DMS53 treated with DMSO at 0.1 percent for 48 hours (cell line): ENCODE data around the gene PSMB2.
A peak's percentile ranks its signal among the peaks of the same experiment; 100 is the strongest.

ENCODE experiments used
- DNase-seq: peaks from one replicate; lab custom pipeline; 2025; ENCODE audit not compliant: unreplicated experiment; lab: John Stamatoyannopoulos, UW

PSMB2 gene

GRCh38 chr1:35557611-35558373, 83.5 kb downstream of the PSMB2 start, which contains the start of gene NCDN:
Gene NCDN, plus strand, starts transcription at chr1:35557799. Its CDS starts 392 bp downstream, at chr1:35558191.
- DNase-seq: peak; percentile 90

DNA sequence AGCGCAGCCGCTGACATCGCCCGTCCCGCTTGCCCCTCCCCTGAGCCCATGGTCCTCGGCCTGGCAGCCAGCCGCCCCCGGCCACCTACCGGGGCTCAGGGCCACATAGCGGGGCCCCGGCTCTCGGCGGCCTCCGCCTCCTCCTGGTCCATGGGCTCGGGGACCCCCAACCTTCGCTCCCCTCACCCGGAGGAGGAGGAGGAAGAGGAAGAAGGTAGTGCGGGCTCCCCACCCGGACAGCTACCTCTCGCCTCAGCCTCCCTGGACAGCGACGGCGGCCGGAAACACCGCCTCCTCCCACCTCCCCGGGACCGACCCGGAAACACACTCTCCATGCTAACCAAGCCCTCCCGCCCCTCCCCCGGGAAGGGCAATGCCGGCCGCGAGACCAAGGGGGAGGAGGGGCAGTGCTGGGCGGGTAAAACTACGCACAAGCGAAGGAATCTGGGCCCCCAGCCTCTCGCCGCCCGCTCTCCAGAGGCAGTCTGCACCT, 84.2 kb downstream of the PSMB2 start, which contains the start of gene KIAA0319L:
Gene KIAA0319L (minus strand): TSS at position 286 of the 493 bp plus-strand sequence. CDS start 2,912 bp downstream, outside the sequence.
- DNase-seq: peak; percentile 86

GRCh38 chr1:35556484-35557117, 84.7 kb downstream of the PSMB2 start:
- DNase-seq: peak; percentile 64

GRCh38 chr1:35555601-35556477, 85.5 kb downstream of the PSMB2 start:
- peak; percentile 91 for DNase-seq

GRCh38 chr1:35555212-35555584, 86.1 kb downstream of the PSMB2 start:
- no peak for DNase-seq

DNA sequence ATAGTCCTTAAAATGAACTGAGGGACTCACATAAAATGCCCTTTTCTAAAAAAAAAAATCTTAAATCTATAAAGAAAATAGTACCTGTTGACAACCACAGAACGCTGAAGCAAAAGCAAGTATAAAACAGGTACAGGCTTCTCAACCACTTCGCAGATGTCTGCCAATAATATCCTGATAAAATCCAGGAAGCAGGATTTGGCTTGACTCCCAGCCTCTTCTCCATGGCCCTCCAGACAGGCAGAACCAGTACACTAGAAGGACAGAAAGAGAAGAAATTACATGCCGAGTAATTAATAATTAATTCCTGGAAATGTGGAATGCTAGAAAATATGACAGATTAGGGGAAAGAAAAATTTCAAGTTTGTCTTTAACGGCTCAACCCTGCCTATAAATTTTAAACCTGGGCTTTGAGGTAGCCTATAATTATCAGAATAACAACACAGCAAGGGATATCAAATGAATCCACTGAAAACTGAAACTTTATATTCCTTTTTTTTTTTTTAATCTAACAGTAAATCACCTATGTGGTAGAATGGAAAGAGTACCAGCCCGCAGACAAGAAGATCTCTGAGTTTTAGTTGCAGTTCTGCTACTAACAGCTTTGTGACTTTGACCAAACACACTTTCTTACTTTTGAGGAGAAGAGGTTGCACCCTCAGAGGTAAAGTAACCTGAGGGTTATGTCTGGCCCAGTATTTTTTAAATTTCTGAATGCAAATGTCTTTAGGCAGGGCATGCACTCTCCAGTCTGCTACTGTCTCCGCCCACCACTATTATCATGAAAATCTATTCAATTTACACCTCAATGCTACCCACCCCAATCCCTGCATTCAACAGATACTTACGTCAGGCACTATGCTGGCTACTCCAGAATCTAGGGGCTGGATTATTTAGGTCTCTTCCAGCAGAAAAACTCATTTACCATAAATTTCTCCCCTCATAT, 86.8 kb downstream of the PSMB2 start:
- DNase-seq: peak; percentile 43

DNA sequence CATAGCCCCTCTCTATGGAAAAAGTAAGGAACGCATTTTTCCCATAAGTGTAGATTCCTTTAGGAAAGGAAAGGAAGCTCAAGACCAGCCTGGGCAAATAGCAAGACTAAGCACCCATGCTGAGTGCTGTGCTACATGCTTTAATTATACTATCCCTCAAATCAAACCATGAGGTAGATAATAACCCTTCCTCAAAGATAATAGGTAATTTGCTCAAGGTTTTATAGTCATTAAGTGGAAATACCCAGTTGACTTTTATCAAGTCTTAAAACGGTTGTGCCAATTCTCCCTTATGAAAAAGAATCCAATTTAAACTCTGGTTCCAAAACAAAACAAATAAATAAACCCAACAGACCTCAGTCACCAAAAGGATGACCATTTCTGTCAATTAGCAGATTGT, 87.5 kb downstream of the PSMB2 start:
- DNase-seq: no peak
